Colonic mucosa (tissue), 4 donors: Measurements from ENCODE around the gene SARM1. TPM values are rescaled to one million over a fixed set of nuclear protein-coding genes. Genes with fewer than 3 reads are reported as not detected.
A peak's percentile ranks its signal among the peaks of the same experiment; 100 is the strongest.

Experiments
- DNase-seq: peaks from one replicate; pipeline ENCODE4 v3.0.0-alpha.2; 2020
- H3K27ac ChIP-seq: fragments of 200-600 bp; one replicate; pipeline ENCODE4 v1.8.0; 2021
- H3K27me3 ChIP-seq: fragments of 200-600 bp; one replicate; pipeline ENCODE4 v1.8.0; 2021
- H3K36me3 ChIP-seq: fragments of 200-600 bp; one replicate; pipeline ENCODE4 v1.8.0; 2021
- H3K4me1 ChIP-seq: fragments of 200-600 bp; one replicate; pipeline ENCODE4 v1.8.0; 2021; ENCODE audit warnings: mild to moderate bottlenecking
- H3K4me3 ChIP-seq: fragments of 200-600 bp; one replicate; pipeline ENCODE4 v1.8.0; 2021
- H3K9ac ChIP-seq, 2 donors: one replicate each; pipeline ENCODE4 v1.7.0; 2013; ENCODE audit warnings: control low read depth in 2 of 2, low read depth in 2 of 2, low read length in 2 of 2
- H3K9me3 ChIP-seq: fragments of 200-600 bp; one replicate; pipeline ENCODE4 v1.8.0; 2021
- intact Hi-C: fragments of 100-400 bp; cut with DNase I; formaldehyde crosslinking; loops from one replicate; pipeline ENCODE4 v1.14.1; 2022
- total RNA-seq, 2 donors: library from RNA; stranded (reverse); fragmentation: NEBNext Ultra II Directional in 1 of 2; extraction: Animal tissue kit (Norgen Biotek cat#: 25700) in 1 of 2; gene quantifications; one replicate each; pipeline ENCODE4 v1.2.1, GENCODE V29; 2021
- TF ChIP-seq, protein P1 (sequence below): fragments of 200-600 bp; IDR thresholded peaks from one replicate; pipeline ENCODE4 v1.8.0; 2022; ENCODE audit warnings: antibody characterized with exemption, mild to moderate bottlenecking
- donor health status: healthy.
- donor health status: DM: no; HTN: no; CAD: no.
- donor health status: DM: no; HTN: no; CAD: no.

The SARM1 gene
- total RNA-seq, 2 donors from 2014 or later, result 7.7 to 10.8 TPM

GRCh38 chr17:28404007-28404406 is 32.5 kb downstream of the SARM1 start:
- TF ChIP-seq, protein P1, sequence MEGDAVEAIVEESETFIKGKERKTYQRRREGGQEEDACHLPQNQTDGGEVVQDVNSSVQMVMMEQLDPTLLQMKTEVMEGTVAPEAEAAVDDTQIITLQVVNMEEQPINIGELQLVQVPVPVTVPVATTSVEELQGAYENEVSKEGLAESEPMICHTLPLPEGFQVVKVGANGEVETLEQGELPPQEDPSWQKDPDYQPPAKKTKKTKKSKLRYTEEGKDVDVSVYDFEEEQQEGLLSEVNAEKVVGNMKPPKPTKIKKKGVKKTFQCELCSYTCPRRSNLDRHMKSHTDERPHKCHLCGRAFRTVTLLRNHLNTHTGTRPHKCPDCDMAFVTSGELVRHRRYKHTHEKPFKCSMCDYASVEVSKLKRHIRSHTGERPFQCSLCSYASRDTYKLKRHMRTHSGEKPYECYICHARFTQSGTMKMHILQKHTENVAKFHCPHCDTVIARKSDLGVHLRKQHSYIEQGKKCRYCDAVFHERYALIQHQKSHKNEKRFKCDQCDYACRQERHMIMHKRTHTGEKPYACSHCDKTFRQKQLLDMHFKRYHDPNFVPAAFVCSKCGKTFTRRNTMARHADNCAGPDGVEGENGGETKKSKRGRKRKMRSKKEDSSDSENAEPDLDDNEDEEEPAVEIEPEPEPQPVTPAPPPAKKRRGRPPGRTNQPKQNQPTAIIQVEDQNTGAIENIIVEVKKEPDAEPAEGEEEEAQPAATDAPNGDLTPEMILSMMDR, result no peak
- intact Hi-C loops, result no loop called here

DNA sequence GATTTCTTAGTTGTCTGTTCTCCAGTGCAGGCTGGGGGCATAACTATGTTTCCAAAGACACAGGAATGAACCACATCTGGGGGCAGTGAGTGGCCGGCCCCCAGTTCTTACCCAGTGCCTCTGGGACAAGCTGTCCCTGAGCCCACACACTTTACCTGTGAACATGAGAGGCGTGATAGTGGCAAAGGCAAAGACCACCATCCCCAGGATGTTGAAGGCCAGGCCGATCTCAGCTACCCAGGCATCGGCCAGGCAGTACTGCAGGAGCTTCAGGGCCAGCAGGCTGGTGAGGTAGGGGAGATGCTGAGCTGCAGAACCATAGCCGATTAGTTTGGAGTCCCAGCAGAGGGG is 32.9 kb downstream of the SARM1 start:
- Histone ChIP-seq H3K9ac (no peak overlapping the region), H3K4me3 (no peak overlapping the region), H3K9me3 (no peaks in the 10 kb centered on the region), H3K27me3 (no peaks in the 10 kb centered on the region), H3K27ac (no peak overlapping the region), H3K36me3 (no peaks in the 10 kb centered on the region), H3K4me1 (peaks cover 4% of the 10 kb centered on the region)
- intact Hi-C loops, result no loop called here
- TF ChIP-seq, protein P1, result no peak
- DNase-seq, result no peak

More at GRCh38 chr17:28404007-28404406, 32.5 kb downstream of the SARM1 start:
- DNase-seq, result no peak
- H3K9me3 ChIP-seq, result no peaks in the 10 kb centered on the region
- H3K9ac ChIP-seq, result no peak overlapping the region
- no peaks in the 10 kb centered on the region for H3K27me3 ChIP-seq
- peaks cover 4% of the 10 kb centered on the region for H3K4me1 ChIP-seq
- H3K36me3 ChIP-seq, result no peaks in the 10 kb centered on the region
- no peak overlapping the region for H3K4me3 ChIP-seq
- H3K27ac ChIP-seq, result no peak overlapping the region

DNA sequence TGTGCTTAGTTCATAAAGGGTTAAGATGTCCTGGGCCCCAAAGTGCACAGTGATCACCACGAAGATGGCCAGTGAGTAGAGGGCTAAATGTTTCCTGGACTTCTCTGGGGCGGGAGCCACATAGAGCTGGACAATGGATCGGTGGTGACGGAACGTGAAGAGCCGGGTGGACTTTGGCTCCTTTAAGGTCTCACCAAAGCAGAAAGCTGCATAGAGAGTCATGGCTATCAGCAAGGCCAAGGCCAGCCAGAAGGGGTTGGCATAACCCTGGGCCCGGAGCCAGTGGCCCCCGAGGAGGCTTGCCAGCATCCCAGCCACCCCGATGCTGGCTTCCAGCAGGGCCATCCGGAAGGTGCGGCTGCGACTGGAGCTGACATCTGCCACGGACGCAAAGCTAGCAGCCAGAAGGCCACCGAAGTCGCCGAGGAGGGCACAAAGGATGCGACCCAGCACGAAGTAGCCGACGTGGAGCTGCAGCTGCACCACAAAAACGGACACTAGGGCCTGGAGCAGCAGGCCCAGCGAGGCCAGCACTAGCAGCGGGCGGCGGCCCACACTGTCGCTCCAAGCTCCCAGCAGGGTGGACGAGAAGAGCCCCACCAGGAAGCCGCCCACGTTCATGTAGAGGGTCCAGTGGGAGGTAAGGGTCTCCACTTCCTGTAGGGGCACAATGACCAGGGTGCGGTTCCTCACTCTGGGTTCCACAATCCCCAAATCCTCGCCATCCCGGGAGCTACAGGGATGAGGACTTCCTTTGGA is 33.5 kb downstream of the SARM1 start:
- intact Hi-C loops, result no loop called here
- Histone ChIP-seq H3K4me1 (peaks cover 4% of the 10 kb centered on the region), H3K9ac (peak overlapping the region in 1 of 2 donors; percentile 32), H3K27ac (no peak overlapping the region), H3K9me3 (no peaks in the 10 kb centered on the region), H3K4me3 (peak overlapping the region; percentile 74), H3K27me3 (no peaks in the 10 kb centered on the region), H3K36me3 (no peaks in the 10 kb centered on the region)
- no peak for DNase-seq
- TF ChIP-seq, protein P1, result no peak

DNA sequence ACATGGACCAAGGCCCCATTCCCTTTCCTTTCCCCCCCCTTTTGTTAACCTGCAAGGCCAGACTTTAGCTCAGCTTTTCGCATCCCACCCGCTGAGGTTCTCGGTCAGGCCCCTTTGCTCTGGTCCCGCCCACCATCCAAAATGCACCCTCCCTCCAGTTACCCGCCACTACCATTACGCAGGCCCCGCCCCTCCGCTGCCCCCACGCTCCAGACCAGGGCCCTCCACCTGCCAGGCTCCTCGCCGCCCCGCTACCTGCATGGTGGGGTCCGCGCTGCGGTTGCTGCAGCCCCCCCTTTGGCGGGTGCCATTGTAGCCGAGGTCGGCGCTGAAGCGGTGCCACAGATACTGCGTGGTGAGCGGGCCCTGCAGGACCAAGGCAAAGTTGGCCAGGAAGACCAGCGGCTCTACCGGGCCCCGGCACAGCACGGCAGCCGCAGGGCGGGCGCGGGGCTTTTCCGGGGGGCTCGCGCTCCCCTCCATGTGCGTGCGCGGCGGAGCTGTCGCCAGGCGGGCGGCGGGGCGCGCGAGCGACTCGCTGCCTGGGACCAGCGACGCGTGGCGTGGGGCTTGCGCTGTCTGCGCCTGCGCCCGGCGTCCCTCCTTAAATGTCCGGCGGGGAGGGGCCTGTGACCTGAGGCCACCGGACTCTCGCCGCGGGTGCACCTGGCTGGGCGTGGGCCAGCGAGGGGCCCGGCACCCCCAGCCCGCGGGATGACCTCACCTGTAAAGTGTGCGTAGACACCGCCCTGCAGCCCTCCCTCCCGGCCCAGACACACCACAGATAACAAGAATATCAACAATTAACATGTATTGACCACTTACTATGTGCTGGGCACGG is 34.4 kb downstream of the SARM1 start, which contains the start of gene SLC46A1:
Gene SLC46A1 (minus strand): TSS at position 581 of the 841 bp plus-strand sequence. CDS start 98 bp downstream, at position 483.
- DNase-seq, result peak; percentile 65
- intact Hi-C loops, result no loop called here
- Histone ChIP-seq H3K4me3 (peak within 1 kb of the TSS; percentile 74), H3K9ac (peak within 1 kb of the TSS; percentile 32 to 63), H3K9me3 (no peaks in the 10 kb centered on the region), H3K27me3 (no peaks in the 10 kb centered on the region), H3K27ac (no peak within 1 kb of the TSS), H3K4me1 (peaks cover 4% of the 10 kb centered on the region), H3K36me3 (no peaks in the 10 kb centered on the region)
- TF ChIP-seq, protein P1, result no peak

GRCh38 chr17:28406473-28406814 is 35.0 kb downstream of the SARM1 start:
- H3K9ac ChIP-seq, result peak overlapping the region in 1 of 2 donors; percentile 32
- no peaks in the 10 kb centered on the region for H3K27me3 ChIP-seq
- no peaks in the 10 kb centered on the region for H3K9me3 ChIP-seq
- TF ChIP-seq, protein P1, result no peak
- H3K4me1 ChIP-seq, result peaks cover 4% of the 10 kb centered on the region
- no peak for DNase-seq
- intact Hi-C loops, result no loop called here
- no peak overlapping the region for H3K27ac ChIP-seq
- no peaks in the 10 kb centered on the region for H3K36me3 ChIP-seq
- H3K4me3 ChIP-seq, result peak overlapping the region; percentile 74
